SKM-1 treated with dmso at 0.1 percent for 144 hours (cell line): ENCODE data around the gene MCC.

Source experiments
- DNase-seq: peaks from one replicate; lab custom pipeline; 2025; ENCODE audit not compliant: unreplicated experiment; lab: John Stamatoyannopoulos, UW

Gene MCC

GRCh38 chr5:113042491-113043243 is 445.6 kb downstream of the MCC start:
- DNase-seq: no peak

DNA sequence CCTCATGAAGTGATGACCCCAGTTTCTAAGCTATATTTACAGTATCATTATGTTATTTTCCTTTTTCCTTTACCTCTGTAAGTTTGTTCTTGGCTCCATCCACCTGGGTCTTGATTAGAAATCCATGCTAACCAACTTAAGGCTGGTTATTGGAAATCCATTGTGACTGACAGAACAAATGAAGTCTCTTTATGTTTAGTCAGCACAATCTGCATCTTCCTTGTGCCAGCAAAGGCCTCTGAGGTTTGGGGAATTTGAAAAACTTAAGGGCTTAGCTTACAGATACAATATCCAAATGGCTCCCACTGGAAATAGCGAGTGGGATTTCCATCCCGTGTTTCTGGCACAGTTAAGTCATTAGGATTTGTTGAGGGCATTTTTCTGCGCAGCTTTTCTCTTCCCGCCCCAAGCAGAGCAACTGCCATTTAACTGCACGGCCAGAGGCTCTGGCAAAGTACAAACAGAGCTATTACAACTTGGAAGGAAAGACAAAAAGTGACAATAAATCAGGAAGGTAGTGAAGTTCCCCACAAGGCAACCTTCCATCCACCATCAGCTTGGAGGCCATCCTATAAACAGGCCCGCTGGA is 447.5 kb downstream of the MCC start:
- DNase-seq: no peak

DNA sequence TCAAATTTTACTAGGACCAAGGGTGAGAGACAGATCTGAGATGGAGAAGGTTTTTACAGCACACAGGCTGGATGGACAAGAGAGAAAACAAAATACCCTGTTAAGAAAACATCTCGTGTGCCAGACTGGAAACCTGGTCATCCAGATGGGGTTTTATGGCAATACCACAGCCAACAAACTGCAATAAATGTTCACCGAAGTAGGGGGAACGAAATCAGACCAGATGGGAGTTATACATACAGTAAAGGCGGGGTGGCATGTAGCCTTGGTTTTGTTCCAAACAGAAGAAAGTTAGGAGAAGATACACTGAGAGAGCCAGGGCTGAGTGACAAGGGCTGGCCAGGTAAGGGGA is 448.3 kb downstream of the MCC start:
- DNase-seq: no peak

GRCh38 chr5:113039229-113039933 is 448.9 kb downstream of the MCC start:
- no peak for DNase-seq

DNA sequence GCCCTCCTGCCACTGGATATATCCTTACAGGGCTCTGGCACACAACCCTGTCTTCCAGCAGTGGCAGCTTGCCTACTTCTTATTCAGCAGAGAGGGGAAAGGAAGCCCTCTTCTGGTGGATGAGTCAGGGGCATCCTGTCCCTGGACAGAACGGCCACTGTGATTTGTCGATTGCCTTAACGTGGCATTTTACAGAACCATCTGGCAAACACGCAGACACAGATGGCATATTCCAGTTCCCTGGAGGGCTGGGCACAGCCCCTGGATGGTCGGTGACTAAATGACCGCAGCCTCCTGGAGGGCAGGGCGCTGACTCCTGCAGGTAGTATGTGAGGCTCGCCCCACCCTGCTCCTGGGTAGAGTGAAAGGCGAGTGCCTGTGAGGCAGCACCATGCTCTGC is 449.5 kb downstream of the MCC start:
- DNase-seq: no peak

DNA sequence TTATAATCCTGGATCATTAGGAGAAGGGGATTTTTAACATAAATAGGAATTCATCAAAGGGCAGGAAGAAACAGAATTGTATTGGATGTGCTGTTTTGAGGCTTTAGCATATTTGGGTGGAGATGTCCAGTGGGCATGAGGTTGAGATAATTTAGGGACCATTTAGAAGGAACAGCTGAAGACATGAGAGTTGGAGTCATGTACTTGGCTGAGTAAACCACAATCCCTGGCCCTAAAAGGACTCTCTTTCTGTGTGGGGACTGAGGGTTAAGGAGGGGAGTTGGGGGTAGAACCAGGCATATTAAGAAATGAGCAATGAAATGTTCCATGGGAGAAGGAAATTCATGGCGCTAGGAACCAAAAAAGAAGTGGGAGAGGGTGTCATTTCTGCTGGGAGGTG is 450.1 kb downstream of the MCC start:
- no peak for DNase-seq

DNA sequence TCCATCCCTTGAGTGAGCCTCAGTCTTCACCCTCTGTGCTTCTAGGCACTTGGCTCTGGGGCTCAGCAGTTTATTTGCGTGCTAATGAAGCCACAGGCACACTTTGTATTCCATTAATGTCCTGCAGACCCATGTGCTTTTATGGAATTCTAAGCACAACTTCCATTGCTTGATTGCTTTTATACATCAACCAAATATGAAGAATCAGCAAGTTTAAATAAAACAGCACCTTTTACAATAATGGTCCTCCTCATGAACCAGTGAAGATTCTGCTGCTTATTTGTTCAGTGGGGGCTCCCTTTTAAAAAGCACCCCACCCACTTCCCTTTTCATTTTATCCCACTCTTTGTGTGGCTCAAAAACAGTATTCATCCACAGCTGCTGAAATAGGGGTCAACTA is 451.4 kb downstream of the MCC start:
- DNase-seq: no peak

- DNase-seq: no peak
These were observed 451.9 kb downstream of the MCC start for GRCh38 chr5:113036321-113036720.

DNA sequence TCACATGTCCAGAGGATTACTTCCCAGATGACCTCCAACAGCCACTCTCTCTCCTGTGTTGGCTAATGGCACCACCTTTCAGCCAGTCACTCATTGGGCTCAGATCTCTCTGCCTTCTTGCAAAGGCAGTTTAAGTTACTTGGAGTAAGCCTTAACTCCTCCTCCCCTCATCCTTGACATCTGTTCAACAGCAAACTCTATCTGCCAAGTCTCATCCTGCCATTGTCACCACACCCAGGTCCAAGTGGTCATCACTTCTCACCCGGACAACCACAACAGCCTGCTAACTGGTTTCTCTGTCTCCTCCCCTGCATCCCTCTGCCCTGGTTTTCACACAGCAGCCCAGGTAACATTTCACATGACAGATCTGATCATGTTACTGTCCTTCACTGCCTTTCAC is 453.2 kb downstream of the MCC start:
- no peak for DNase-seq

GRCh38 chr5:113034182-113034773 is 454.0 kb downstream of the MCC start:
- DNase-seq: no peak

- no peak for DNase-seq
These were observed 456.7 kb downstream of the MCC start for GRCh38 chr5:113031557-113031956.

DNA sequence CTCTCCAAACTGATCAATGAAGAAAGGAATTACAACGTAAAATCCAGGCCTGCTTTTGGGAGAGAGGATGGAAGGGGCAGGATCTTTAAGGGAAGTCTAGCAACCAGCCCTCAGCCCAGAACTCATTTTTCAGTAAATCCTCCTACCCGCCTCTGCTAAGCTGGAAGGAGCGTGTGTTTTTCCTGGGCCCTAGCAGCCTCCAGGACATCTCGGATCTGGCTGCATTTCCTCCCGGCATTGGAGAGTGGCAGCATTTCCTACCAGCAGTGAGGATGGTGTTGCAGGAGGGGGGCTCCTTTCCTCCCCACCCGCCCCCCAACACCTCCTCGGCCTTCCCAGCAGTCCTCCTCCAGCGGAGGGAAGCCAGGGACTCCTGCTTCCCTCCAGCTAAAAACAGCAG is 457.1 kb downstream of the MCC start:
- no peak for DNase-seq

- no peak for DNase-seq
These were observed 458.6 kb downstream of the MCC start for GRCh38 chr5:113029614-113030013.

GRCh38 chr5:113027431-113027830 is 460.8 kb downstream of the MCC start:
- DNase-seq: no peak

- no peak for DNase-seq
These were observed 461.2 kb downstream of the MCC start for GRCh38 chr5:113027015-113027414.

DNA sequence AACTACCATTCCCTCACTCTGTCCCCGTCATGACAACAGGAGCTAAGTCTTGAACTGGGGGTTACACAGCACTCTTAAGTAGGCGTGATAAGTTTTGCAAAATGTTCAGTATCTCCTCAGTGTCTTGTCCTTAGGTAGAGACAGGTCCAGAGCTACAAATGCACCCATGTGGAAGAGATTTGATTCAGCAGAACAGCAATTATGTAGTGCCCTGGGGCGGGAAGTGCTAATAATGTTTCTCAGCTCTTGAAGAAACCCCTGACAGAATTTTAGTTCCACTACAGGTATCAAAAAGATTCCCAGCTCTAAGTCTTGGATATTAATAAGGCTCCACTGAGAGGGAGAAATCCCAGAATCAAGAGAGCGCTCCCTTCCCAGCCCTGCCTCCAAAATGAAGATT is 462.0 kb downstream of the MCC start:
- DNase-seq: no peak

DNA sequence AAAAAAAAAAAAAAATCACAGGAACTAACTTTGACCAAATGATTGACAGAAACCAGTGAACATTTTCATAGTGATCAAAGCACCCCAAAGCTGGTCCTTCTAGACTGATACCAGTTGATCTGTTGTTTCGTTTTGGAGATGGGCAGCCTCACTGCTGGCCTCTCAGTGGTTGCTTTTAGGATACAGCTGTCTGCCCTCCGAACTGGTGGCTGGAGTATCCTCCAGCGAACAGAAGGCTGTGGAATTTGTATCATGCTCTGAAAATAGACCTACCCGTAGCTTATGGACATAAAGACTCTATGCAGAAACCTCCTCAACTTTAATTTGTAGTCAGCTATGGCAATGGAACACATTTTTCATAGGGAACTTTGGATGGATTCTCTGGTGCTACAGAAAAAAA is 462.7 kb downstream of the MCC start:
- DNase-seq: no peak

DNA sequence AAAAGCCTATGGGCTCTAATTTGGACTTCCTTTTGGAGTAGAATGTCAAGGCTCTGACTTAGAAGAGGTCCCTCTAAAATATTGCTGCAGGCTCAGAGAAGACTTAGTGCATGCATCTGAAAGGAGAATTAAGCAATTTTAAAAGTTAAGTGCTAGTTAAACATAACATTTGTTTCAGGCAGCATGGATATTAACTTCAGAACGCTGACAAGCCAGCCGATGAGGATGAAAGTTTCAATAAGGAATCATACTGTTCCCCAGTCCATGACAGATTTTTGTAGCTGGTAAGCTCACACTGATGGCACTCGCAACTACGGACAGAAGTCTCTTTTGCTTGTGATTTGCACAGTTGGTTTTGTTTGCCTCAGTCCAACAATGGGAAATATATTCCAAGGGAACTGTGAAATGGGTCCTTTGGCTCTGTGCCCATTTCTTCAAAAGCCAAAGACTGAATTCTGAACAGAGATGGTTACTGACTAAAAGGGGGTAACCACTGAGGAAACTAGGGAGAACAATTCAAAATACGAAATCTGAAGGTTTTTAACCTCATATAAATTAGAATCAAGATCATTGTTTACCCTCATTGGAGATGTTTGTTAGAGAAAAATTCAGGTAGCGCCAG is 464.1 kb downstream of the MCC start:
- DNase-seq: no peak

DNA sequence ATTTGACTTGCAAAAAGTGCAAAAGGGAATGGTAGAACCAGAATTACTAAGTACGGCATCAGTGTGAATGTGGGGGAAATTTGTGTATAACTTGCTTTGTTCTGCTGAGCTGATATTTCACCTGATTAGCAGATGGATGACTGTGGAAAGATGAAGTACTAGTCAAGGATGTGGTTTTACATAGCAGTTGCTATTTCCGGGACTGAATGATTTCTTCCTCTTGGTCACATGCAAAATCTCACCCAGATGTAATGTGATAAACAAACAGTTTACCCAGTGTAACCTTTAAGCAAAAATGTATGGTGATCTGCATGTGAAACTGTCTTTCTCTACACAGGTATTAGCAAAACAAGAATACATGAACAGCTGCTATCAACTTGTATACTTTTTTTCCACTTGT is 465.6 kb downstream of the MCC start:
- DNase-seq: no peak

DNA sequence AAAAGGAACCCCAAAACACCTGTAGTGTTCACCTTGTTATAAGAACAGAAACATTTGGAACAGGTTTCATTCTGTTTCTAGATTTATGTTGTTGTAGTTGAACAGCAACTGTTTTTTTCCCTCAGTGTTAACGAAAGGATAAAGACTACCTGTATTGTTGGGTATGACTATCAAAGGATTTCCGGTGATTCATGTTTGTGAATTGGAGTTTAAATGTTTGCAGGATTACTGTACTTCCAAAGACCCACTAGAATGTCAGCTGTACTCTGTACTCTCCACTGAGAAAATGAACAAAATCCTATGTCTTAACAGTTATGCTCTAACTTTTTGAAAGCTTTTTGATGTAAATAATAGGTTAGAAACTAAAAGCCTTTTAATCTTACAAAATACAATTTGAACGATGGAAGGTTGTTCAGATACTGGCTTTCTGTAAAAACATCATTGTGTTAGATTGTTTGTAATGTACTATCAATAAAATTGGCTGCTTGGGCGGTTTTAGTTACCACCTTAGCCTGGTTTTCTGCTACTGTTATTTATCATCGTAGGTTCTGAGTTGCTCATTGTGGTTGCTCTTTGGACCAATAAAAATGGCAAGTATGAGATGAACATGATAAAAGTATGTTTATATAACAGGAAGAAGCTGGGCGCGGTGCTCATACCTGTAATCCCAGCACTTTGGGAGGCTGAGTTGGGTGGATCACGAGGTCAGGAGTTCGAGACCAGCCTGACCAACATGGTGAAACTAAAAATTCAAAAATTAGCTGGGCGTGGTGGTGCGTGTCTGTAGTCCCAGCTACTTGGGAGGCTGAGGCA is 467.6 kb downstream of the MCC start:
- DNase-seq: no peak
